WTC11 (cell line): ENCODE measurements around the gene COL6A3. TPM values are rescaled to one million over a fixed set of nuclear protein-coding genes. Genes with fewer than 3 reads are reported as not detected.
A peak's percentile ranks its signal among the peaks of the same experiment; 100 is the strongest.

Experiments used
- ATAC-seq: fragments of 200-7000 bp; cut with Tn5 transposase; 2 replicates; pipeline ENCODE4 v1.10.0; 2021; ENCODE audit warnings: mild to moderate bottlenecking, moderate library complexity
- CTCF ChIA-PET: fragments of 300-600 bp; sonication (Branson Sonifier 250); formaldehyde crosslinking; loops from one replicate; lab custom pipeline; 2021; ENCODE audit warnings: antibody characterized with exemption; lab: Charles Lee
- POLR2A ChIA-PET: fragments of 350-600 bp; sonication (Branson Sonifier 250); formaldehyde crosslinking; loops from one replicate; lab custom pipeline; 2021; ENCODE audit warnings: antibody characterized with exemption; lab: Charles Lee
- DNase-seq: peaks from one replicate; pipeline ENCODE4 v3.0.0; 2021; ENCODE audit warnings: low spot score
- H3K27ac Mint-ChIP-seq: 2 replicates; pipeline ENCODE4 v1.8.0; 2021; ENCODE audit warnings: mixed read lengths
- H3K27me3 Mint-ChIP-seq: 2 replicates; pipeline ENCODE4 v1.8.0; 2021; ENCODE audit warnings: low read depth, mild to moderate bottlenecking, moderate library complexity, mixed read lengths
- H3K36me3 Mint-ChIP-seq: 2 replicates; pipeline ENCODE4 v1.8.0; 2021; ENCODE audit warnings: mixed read lengths
- H3K4me1 Mint-ChIP-seq: 2 replicates; pipeline ENCODE4 v1.8.0; 2022; ENCODE audit warnings: mixed read lengths
- H3K4me3 Mint-ChIP-seq: 2 replicates; pipeline ENCODE4 v1.8.0; 2021; ENCODE audit warnings: mild to moderate bottlenecking, moderate library complexity, mixed read lengths
- H3K9me3 Mint-ChIP-seq: 2 replicates; pipeline ENCODE4 v1.8.0; 2021; ENCODE audit warnings: mixed read lengths
- ATF1 ChIP-seq: sonication (generic); formaldehyde crosslinking; IDR thresholded peaks from 2 replicates; pipeline ENCODE4 v1.8.1; 2023; ENCODE audit warnings: mild to moderate bottlenecking, moderate library complexity, missing genetic modification reagents
- CBFB ChIP-seq: sonication (generic); formaldehyde crosslinking; IDR thresholded peaks from 2 replicates; pipeline ENCODE4 v1.8.1; 2022; ENCODE audit warnings: mild to moderate bottlenecking, low read depth, missing genetic modification reagents
- PRRX2 ChIP-seq: fragments of 250-450 bp; sonication (Bioruptor Pico); IDR thresholded peaks from 2 replicates; pipeline ENCODE4 v1.8.0; 2021; ENCODE audit warnings: mild to moderate bottlenecking
- SP1 ChIP-seq: sonication (generic); formaldehyde crosslinking; conservative IDR thresholded peaks from 2 replicates; pipeline ENCODE4 v1.8.1; 2022; ENCODE audit warnings: missing genetic modification reagents
- ZBTB21 ChIP-seq: sonication (generic); formaldehyde crosslinking; IDR thresholded peaks from 2 replicates; pipeline ENCODE4 v1.8.1; 2023; ENCODE audit warnings: mild to moderate bottlenecking, missing genetic modification reagents, borderline replicate concordance
- ZNF232 ChIP-seq: sonication (generic); formaldehyde crosslinking; IDR thresholded peaks from 2 replicates; pipeline ENCODE4 v1.8.0; 2022; ENCODE audit warnings: mild to moderate bottlenecking, missing genetic modification reagents
- ZNF263 ChIP-seq: sonication (generic); formaldehyde crosslinking; IDR thresholded peaks from 2 replicates; pipeline ENCODE4 v1.8.1; 2022; ENCODE audit warnings: low read depth, mild to moderate bottlenecking, moderate library complexity, missing genetic modification reagents
- ZNF423 ChIP-seq: fragments of 250-450 bp; sonication (Bioruptor Pico); IDR thresholded peaks from 2 replicates; pipeline ENCODE4 v2.1.2; 2022; ENCODE audit warnings: mild to moderate bottlenecking, moderate library complexity
- total RNA-seq: library from RNA; stranded (reverse); gene quantifications from 3 replicates; pipeline ENCODE4 v1.2.3, GENCODE V29; 2021
- TF ChIP-seq, protein P1 (sequence below): sonication (generic); formaldehyde crosslinking; IDR thresholded peaks from 2 replicates; pipeline ENCODE4 v1.8.0; 2022; ENCODE audit warnings: missing genetic modification reagents
- TF ChIP-seq, protein P2 (sequence below): sonication (generic); formaldehyde crosslinking; IDR thresholded peaks from 2 replicates; pipeline ENCODE4 v1.8.1; 2023; ENCODE audit warnings: mild to moderate bottlenecking, missing genetic modification reagents, borderline replicate concordance
- TF ChIP-seq, protein P3 (sequence below): sonication (generic); formaldehyde crosslinking; IDR thresholded peaks from 2 replicates; pipeline ENCODE4 v1.8.0; 2022; ENCODE audit warnings: mild to moderate bottlenecking, missing genetic modification reagents
- TF ChIP-seq, protein P4 (sequence below): fragments of 250-450 bp; sonication (Bioruptor Pico); IDR thresholded peaks from 2 replicates; pipeline ENCODE4 v1.9.0; 2021; ENCODE audit warnings: mild to moderate bottlenecking
- TF ChIP-seq, protein P5 (sequence below): sonication (generic); formaldehyde crosslinking; IDR thresholded peaks from 2 replicates; pipeline ENCODE4 v1.8.1; 2022; ENCODE audit warnings: mild to moderate bottlenecking, missing genetic modification reagents, moderate library complexity, borderline replicate concordance
- TF ChIP-seq, protein P6 (sequence below): sonication (generic); formaldehyde crosslinking; IDR thresholded peaks from 2 replicates; pipeline ENCODE4 v1.8.0; 2022; ENCODE audit warnings: mild to moderate bottlenecking, missing genetic modification reagents
- TF ChIP-seq, protein P7 (sequence below): fragments of 250-450 bp; sonication (Bioruptor Pico); IDR thresholded peaks from 2 replicates; pipeline ENCODE4 v2.1.2; 2022; ENCODE audit warnings: mild to moderate bottlenecking, moderate library complexity
- TF ChIP-seq, protein P8 (sequence below): sonication (generic); formaldehyde crosslinking; conservative IDR thresholded peaks from 2 replicates; pipeline ENCODE4 v1.8.1; 2022; ENCODE audit warnings: mild to moderate bottlenecking, missing genetic modification reagents

Gene COL6A3
- total RNA-seq, 1 experiment from 2014 or later = 2.6 TPM

DNA sequence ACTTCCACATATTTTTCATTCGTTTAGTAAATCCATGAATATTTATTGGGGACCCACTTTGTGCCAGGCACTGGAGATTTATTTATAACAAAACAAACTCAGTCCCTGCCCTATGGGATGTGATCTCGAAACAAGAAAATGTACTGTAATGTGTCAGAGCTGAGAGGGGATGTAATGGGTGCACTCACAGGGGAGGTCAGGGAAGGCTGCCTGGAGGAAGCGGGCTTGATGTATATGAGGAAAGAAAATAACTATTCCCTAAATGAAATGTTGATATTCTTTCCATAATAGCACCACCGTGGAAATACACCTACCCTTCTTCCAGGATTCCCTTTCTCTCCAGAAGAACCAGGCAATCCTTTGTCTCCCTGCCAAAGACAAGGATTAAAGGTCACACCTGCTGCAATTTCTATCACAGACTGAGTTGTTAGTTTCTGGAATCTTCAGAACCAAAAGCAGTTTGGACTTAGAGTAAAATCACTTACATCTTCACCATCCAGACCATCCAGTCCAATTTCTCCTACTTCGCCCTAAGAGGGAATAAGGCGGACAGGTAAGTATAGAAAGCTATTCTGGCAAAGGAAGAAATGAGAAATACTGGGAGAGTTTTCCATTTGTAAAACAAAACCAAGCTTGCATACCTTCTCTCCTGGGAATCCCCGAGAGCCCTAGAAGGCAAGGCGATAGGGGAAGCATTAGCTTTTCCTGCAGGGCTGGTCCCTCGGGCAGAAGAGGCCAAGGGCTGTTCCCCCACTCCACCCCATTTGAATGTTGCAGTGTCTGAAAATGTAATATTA lies 55.0 kb downstream of the COL6A3 start (continued):
- TF ChIP-seq, protein P1, sequence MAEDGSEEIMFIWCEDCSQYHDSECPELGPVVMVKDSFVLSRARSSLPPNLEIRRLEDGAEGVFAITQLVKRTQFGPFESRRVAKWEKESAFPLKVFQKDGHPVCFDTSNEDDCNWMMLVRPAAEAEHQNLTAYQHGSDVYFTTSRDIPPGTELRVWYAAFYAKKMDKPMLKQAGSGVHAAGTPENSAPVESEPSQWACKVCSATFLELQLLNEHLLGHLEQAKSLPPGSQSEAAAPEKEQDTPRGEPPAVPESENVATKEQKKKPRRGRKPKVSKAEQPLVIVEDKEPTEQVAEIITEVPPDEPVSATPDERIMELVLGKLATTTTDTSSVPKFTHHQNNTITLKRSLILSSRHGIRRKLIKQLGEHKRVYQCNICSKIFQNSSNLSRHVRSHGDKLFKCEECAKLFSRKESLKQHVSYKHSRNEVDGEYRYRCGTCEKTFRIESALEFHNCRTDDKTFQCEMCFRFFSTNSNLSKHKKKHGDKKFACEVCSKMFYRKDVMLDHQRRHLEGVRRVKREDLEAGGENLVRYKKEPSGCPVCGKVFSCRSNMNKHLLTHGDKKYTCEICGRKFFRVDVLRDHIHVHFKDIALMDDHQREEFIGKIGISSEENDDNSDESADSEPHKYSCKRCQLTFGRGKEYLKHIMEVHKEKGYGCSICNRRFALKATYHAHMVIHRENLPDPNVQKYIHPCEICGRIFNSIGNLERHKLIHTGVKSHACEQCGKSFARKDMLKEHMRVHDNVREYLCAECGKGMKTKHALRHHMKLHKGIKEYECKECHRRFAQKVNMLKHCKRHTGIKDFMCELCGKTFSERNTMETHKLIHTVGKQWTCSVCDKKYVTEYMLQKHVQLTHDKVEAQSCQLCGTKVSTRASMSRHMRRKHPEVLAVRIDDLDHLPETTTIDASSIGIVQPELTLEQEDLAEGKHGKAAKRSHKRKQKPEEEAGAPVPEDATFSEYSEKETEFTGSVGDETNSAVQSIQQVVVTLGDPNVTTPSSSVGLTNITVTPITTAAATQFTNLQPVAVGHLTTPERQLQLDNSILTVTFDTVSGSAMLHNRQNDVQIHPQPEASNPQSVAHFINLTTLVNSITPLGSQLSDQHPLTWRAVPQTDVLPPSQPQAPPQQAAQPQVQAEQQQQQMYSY = no peak
- no peak for TF ChIP-seq ZNF232
- TF ChIP-seq SP1 (CRISPR knock-in tag) = peak; percentile 34; the same call in 1 of the 2 replicates
- TF ChIP-seq, protein P2, sequence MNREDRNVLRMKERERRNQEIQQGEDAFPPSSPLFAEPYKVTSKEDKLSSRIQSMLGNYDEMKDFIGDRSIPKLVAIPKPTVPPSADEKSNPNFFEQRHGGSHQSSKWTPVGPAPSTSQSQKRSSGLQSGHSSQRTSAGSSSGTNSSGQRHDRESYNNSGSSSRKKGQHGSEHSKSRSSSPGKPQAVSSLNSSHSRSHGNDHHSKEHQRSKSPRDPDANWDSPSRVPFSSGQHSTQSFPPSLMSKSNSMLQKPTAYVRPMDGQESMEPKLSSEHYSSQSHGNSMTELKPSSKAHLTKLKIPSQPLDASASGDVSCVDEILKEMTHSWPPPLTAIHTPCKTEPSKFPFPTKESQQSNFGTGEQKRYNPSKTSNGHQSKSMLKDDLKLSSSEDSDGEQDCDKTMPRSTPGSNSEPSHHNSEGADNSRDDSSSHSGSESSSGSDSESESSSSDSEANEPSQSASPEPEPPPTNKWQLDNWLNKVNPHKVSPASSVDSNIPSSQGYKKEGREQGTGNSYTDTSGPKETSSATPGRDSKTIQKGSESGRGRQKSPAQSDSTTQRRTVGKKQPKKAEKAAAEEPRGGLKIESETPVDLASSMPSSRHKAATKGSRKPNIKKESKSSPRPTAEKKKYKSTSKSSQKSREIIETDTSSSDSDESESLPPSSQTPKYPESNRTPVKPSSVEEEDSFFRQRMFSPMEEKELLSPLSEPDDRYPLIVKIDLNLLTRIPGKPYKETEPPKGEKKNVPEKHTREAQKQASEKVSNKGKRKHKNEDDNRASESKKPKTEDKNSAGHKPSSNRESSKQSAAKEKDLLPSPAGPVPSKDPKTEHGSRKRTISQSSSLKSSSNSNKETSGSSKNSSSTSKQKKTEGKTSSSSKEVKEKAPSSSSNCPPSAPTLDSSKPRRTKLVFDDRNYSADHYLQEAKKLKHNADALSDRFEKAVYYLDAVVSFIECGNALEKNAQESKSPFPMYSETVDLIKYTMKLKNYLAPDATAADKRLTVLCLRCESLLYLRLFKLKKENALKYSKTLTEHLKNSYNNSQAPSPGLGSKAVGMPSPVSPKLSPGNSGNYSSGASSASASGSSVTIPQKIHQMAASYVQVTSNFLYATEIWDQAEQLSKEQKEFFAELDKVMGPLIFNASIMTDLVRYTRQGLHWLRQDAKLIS (CRISPR knock-in tag) = no peak
- TF ChIP-seq ATF1 (CRISPR knock-in tag) = no peak
- TF ChIP-seq, all 79 proteins: peak for 2

DNA sequence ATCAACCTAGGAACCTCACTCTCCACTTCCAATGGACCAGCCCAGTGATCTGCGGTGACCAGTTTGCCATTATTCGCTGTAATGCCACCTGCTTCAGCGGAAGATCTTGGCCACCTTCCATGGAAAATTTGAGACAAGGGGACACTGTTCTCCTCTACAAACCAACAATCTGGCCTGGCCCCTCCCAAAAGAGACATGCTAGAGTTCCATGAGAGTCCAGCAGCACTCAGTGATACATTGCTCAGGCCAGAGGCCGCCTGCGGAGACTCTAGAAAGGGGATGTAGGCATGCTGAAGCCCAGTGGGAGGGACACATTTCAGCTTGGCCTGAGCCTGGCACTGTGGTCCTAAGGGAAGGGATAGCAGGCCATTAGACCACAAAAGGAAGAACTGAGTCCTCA lies 58.3 kb downstream of the COL6A3 start:
- peaks cover 5% of the 10 kb centered on the region for H3K27me3 Mint-ChIP-seq
- no peak for DNase-seq
- no peaks in the 10 kb centered on the region for H3K9me3 Mint-ChIP-seq
- H3K27ac Mint-ChIP-seq = no peak overlapping the region
- CTCF ChIA-PET = no interaction called here
- no peak for ATAC-seq
- H3K36me3 Mint-ChIP-seq = no peaks in the 10 kb centered on the region
- H3K4me1 Mint-ChIP-seq = peaks cover 55% of the 10 kb centered on the region
- H3K4me3 Mint-ChIP-seq = no peak overlapping the region
- POLR2A ChIA-PET = no interaction called here
- TF ChIP-seq, protein P3, sequence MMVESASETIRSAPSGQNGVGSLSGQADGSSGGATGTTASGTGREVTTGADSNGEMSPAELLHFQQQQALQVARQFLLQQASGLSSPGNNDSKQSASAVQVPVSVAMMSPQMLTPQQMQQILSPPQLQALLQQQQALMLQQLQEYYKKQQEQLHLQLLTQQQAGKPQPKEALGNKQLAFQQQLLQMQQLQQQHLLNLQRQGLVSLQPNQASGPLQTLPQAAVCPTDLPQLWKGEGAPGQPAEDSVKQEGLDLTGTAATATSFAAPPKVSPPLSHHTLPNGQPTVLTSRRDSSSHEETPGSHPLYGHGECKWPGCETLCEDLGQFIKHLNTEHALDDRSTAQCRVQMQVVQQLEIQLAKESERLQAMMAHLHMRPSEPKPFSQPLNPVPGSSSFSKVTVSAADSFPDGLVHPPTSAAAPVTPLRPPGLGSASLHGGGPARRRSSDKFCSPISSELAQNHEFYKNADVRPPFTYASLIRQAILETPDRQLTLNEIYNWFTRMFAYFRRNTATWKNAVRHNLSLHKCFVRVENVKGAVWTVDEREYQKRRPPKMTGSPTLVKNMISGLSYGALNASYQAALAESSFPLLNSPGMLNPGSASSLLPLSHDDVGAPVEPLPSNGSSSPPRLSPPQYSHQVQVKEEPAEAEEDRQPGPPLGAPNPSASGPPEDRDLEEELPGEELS (CRISPR knock-in tag) = no peak
- TF ChIP-seq ZNF423 (CRISPR knock-in tag) (no peak), PRRX2 (CRISPR knock-in tag) (no peak), ZNF263 (no peak), ZBTB21 (CRISPR knock-in tag) (no peak), CBFB (CRISPR knock-in tag) (no peak)
- TF ChIP-seq, protein P4, sequence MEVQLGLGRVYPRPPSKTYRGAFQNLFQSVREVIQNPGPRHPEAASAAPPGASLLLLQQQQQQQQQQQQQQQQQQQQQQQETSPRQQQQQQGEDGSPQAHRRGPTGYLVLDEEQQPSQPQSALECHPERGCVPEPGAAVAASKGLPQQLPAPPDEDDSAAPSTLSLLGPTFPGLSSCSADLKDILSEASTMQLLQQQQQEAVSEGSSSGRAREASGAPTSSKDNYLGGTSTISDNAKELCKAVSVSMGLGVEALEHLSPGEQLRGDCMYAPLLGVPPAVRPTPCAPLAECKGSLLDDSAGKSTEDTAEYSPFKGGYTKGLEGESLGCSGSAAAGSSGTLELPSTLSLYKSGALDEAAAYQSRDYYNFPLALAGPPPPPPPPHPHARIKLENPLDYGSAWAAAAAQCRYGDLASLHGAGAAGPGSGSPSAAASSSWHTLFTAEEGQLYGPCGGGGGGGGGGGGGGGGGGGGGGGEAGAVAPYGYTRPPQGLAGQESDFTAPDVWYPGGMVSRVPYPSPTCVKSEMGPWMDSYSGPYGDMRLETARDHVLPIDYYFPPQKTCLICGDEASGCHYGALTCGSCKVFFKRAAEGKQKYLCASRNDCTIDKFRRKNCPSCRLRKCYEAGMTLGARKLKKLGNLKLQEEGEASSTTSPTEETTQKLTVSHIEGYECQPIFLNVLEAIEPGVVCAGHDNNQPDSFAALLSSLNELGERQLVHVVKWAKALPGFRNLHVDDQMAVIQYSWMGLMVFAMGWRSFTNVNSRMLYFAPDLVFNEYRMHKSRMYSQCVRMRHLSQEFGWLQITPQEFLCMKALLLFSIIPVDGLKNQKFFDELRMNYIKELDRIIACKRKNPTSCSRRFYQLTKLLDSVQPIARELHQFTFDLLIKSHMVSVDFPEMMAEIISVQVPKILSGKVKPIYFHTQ (CRISPR knock-in tag) = no peak
- TF ChIP-seq, protein P5, sequence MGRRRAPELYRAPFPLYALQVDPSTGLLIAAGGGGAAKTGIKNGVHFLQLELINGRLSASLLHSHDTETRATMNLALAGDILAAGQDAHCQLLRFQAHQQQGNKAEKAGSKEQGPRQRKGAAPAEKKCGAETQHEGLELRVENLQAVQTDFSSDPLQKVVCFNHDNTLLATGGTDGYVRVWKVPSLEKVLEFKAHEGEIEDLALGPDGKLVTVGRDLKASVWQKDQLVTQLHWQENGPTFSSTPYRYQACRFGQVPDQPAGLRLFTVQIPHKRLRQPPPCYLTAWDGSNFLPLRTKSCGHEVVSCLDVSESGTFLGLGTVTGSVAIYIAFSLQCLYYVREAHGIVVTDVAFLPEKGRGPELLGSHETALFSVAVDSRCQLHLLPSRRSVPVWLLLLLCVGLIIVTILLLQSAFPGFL (CRISPR knock-in tag) = no peak
- TF ChIP-seq, protein P6, sequence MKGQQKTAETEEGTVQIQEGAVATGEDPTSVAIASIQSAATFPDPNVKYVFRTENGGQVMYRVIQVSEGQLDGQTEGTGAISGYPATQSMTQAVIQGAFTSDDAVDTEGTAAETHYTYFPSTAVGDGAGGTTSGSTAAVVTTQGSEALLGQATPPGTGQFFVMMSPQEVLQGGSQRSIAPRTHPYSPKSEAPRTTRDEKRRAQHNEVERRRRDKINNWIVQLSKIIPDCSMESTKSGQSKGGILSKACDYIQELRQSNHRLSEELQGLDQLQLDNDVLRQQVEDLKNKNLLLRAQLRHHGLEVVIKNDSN (CRISPR knock-in tag) = no peak
- TF ChIP-seq, protein P7, sequence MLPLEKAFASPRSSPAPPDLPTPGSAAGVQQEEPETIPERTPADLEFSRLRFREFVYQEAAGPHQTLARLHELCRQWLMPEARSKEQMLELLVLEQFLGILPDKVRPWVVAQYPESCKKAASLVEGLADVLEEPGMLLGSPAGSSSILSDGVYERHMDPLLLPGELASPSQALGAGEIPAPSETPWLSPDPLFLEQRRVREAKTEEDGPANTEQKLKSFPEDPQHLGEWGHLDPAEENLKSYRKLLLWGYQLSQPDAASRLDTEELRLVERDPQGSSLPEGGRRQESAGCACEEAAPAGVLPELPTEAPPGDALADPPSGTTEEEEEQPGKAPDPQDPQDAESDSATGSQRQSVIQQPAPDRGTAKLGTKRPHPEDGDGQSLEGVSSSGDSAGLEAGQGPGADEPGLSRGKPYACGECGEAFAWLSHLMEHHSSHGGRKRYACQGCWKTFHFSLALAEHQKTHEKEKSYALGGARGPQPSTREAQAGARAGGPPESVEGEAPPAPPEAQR (CRISPR knock-in tag) = no peak
- TF ChIP-seq, protein P8, sequence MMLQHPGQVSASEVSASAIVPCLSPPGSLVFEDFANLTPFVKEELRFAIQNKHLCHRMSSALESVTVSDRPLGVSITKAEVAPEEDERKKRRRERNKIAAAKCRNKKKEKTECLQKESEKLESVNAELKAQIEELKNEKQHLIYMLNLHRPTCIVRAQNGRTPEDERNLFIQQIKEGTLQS = no peak
